GM23248 (cell line): Measurements from ENCODE around the gene DDX10.

Experiments used
- EZH2 ChIP-seq: fragments of 200-600 bp; sonication (generic); IDR thresholded peaks from 2 replicates; pipeline ENCODE4 v1.6.1; 2018; ENCODE audit warnings: antibody characterized with exemption, mild to moderate bottlenecking; ENCODE audit not compliant: insufficient read depth, poor library complexity, severe bottlenecking
- EZH2phosphoT487 ChIP-seq: fragments of 200-600 bp; sonication (generic); IDR thresholded peaks from 2 replicates; pipeline ENCODE4 v1.6.1; 2018; ENCODE audit warnings: antibody characterized with exemption, moderate library complexity, mild to moderate bottlenecking, low read depth; ENCODE audit not compliant: insufficient read depth

GRCh38 chr11:108729227-108729871, 64.5 kb downstream of the DDX10 start:
- TF ChIP-seq EZH2phosphoT487 (no peak), EZH2 (no peak)
